RWPE2 (cell line): ENCODE results near the gene SLC39A7.
A peak's percentile ranks its signal among the peaks of the same experiment; 100 is the strongest.

Experiments used
- ATAC-seq: fragments of 200-7000 bp; cut with Tn5 transposase; 3 replicates; pipeline ENCODE4 v1.9.1; 2021; ENCODE audit warnings: low read depth
- DNase-seq: peaks from one replicate; pipeline ENCODE4 v3.0.0-alpha.2; 2020; ENCODE audit warnings: low spot score
- H3K27ac ChIP-seq: fragments of 450-650 bp; 2 replicates; pipeline ENCODE4 v1.5.1; 2017; ENCODE audit warnings: mild to moderate bottlenecking; ENCODE audit not compliant: poor library complexity, severe bottlenecking
- H3K27me3 ChIP-seq: fragments of 250-450 bp; sonication (Bioruptor Pico); 2 replicates; pipeline ENCODE4 v1.5.1; 2021; ENCODE audit warnings: mild to moderate bottlenecking, moderate library complexity; ENCODE audit not compliant: insufficient read depth, poor library complexity, severe bottlenecking
- H3K36me3 ChIP-seq: fragments of 250-450 bp; sonication (Bioruptor Pico); 2 replicates; pipeline ENCODE4 v1.5.1; 2020; ENCODE audit warnings: low read depth, mild to moderate bottlenecking, moderate library complexity
- H3K4me1 ChIP-seq: fragments of 250-450 bp; sonication (Bioruptor Pico); 2 replicates; pipeline ENCODE4 v1.5.1; 2021; ENCODE audit warnings: mild to moderate bottlenecking, moderate library complexity; ENCODE audit not compliant: insufficient read depth, poor library complexity, severe bottlenecking
- H3K4me3 ChIP-seq: fragments of 250-450 bp; sonication (Bioruptor Pico); 2 replicates; pipeline ENCODE4 v1.5.1; 2021; ENCODE audit warnings: mild to moderate bottlenecking, moderate library complexity; ENCODE audit not compliant: severe bottlenecking
- H3K9me3 ChIP-seq: fragments of 250-450 bp; sonication (Bioruptor Pico); 2 replicates; pipeline ENCODE4 v1.5.1; 2021; ENCODE audit warnings: mild to moderate bottlenecking, moderate library complexity; ENCODE audit not compliant: severe bottlenecking
- CTCF ChIP-seq: fragments of 450-650 bp; IDR thresholded peaks from one replicate; pipeline ENCODE4 v1.5.1; 2017; ENCODE audit warnings: mild to moderate bottlenecking, moderate library complexity; ENCODE audit not compliant: poor library complexity, severe bottlenecking

The SLC39A7 gene, protein sequence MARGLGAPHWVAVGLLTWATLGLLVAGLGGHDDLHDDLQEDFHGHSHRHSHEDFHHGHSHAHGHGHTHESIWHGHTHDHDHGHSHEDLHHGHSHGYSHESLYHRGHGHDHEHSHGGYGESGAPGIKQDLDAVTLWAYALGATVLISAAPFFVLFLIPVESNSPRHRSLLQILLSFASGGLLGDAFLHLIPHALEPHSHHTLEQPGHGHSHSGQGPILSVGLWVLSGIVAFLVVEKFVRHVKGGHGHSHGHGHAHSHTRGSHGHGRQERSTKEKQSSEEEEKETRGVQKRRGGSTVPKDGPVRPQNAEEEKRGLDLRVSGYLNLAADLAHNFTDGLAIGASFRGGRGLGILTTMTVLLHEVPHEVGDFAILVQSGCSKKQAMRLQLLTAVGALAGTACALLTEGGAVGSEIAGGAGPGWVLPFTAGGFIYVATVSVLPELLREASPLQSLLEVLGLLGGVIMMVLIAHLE

DNA sequence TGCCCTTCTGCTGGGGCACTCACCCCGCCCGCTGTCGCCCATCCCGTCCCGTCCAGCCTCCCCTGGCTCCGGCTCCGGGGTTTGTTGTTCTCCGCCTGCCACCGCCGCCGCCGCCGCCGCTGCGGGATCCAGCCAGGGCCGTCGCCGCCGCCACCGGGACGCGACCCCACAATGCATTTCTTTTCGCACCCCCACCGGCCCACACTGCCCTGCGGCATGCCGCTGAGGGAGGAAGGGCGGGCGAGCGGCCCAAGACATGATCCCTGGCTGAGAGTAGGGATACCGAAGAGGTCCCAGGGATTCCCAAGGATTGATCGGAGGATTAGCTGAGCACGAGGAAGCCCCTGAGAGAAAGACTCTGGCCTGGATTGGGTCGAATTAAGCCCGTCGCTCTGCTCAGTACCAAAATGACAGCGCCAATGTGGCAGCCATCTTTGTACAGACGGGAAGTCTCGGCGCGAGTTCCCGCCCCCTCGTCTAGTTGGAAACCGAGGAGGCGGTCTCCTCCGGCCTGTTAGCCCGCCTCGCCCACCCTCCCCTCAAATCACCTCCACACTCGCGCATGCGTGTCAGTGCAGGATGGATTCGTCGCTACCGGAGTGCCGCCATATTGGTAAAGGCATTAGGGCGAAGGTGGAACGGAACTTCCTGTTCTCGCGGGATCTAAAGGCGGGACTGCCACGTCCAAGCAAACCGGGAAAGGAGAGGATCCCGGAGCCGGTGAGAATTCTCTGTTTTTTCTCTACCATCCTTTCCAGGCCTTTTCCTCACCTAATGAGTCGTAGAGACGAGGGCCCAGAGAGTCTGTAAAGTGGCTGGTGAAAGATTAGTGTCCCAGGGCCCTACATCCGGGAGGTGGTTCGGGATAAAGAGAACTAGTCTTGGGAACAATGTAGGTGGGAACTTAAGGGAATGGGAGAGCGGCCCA is at the start of gene SLC39A7, which contains the start of gene RXRB:
Gene SLC39A7 (plus strand): TSS at position 649 of the 928 bp plus-strand sequence. CDS start 379 bp downstream, outside the sequence.
Gene RXRB (minus strand): TSS at position 447 of the 928 bp plus-strand sequence. CDS start 189 bp downstream, at position 258.
- TF ChIP-seq CTCF = no peak
- H3K9me3 ChIP-seq = no peaks in the 10 kb centered on the region
- peaks cover 58% of the 10 kb centered on the region for H3K36me3 ChIP-seq
- H3K27ac ChIP-seq = peak within 1 kb of the TSS; percentile 76
- DNase-seq = peak; percentile 99
- H3K4me1 ChIP-seq = peaks cover 11% of the 10 kb centered on the region
- no peaks in the 10 kb centered on the region for H3K27me3 ChIP-seq
- peak within 1 kb of the TSS; percentile 81 for H3K4me3 ChIP-seq
- ATAC-seq = peak; percentile 57

DNA sequence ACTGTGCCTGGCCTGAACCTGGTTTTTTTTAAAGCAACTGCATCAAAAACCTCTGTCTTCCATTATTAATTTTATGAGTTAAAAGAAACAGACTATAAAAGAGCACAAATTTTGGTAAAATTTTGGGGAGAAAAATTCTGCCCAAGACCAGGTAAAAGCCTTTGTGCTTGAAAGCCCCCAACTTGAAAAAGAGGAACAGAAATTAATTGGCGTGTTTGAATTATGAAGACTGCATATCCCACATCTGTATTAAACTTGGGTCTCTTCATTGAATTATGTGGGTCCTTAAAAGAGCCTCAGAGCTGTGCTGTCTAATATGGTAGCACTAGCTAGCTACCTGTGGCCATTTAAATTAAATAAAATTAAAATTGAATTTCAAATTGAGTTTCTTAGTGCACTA is 49.6 kb upstream of the SLC39A7 start:
- Histone ChIP-seq H3K27ac (no peak overlapping the region), H3K36me3 (no peaks in the 10 kb centered on the region), H3K4me1 (no peaks in the 10 kb centered on the region), H3K4me3 (no peak overlapping the region), H3K27me3 (peaks cover 3% of the 10 kb centered on the region), H3K9me3 (no peaks in the 10 kb centered on the region)
- DNase-seq (no peak), ATAC-seq (no peak)
- no peak for TF ChIP-seq CTCF

DNA sequence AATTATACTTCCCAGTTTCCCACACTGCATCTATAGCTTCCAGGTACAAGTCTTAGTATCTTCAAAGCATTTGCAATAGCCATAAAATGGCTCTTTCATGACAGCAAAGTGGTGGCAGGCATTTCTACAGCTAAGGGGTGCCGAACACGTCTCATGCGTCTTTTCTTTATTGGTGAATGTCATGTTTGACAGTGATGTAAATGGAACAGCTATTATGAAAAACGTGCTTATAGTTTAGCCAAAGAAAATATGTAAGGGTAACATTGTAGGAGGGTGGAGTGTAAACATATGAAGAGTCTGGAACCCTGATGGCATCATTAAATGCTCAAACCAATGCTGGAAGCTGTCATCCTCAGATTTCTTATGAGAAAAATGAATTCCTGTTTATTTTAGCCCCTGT is 46.3 kb upstream of the SLC39A7 start:
- DNase-seq (no peak), ATAC-seq (no peak)
- no peak overlapping the region for H3K4me3 ChIP-seq
- H3K36me3 ChIP-seq = no peaks in the 10 kb centered on the region
- H3K27me3 ChIP-seq = no peaks in the 10 kb centered on the region
- no peaks in the 10 kb centered on the region for H3K4me1 ChIP-seq
- no peak overlapping the region for H3K27ac ChIP-seq
- TF ChIP-seq CTCF = no peak
- no peaks in the 10 kb centered on the region for H3K9me3 ChIP-seq

DNA sequence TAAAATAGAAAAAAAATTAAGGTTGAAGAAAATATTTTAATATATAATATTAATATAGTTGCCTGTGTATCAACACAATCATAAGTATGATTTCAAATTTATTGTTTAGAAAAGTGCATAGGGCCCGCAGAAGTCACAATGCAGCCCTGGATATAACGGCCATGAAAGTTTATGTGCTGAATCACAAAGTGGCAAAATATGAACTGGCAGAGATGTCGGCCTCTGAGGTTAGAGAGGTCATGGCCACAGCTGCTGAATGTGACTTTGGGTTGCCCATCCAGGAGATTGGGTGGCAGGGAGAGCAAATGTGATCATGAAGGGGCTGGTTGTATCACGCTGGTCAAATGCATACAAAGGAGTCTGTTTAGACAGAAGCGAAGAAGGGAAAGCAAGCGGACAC is 44.1 kb upstream of the SLC39A7 start:
- no peak for DNase-seq
- no peak for TF ChIP-seq CTCF
- no peak for ATAC-seq
- Histone ChIP-seq H3K4me1 (peaks cover 6% of the 10 kb centered on the region), H3K27me3 (no peaks in the 10 kb centered on the region), H3K27ac (no peak overlapping the region), H3K36me3 (no peaks in the 10 kb centered on the region), H3K4me3 (no peak overlapping the region), H3K9me3 (no peaks in the 10 kb centered on the region)
